WERI-Rb-1 (cell line): Measurements from ENCODE around the gene RNF43.

Source experiments
- DNase-seq: peaks from one replicate; pipeline ENCODE4 v3.0.0-alpha.2; 2020
- H3K27ac ChIP-seq: fragments of 250-450 bp; sonication (Bioruptor Pico); 2 replicates; pipeline ENCODE4 v1.5.1; 2020; ENCODE audit warnings: mild to moderate bottlenecking, moderate library complexity
- H3K27me3 ChIP-seq: fragments of 250-450 bp; sonication (Bioruptor Pico); 2 replicates; pipeline ENCODE4 v1.5.1; 2021; ENCODE audit warnings: mild to moderate bottlenecking, low read depth, moderate library complexity; ENCODE audit not compliant: insufficient read depth, severe bottlenecking
- H3K36me3 ChIP-seq: fragments of 250-450 bp; sonication (Bioruptor Pico); 2 replicates; pipeline ENCODE4 v1.5.1; 2020; ENCODE audit warnings: mild to moderate bottlenecking, moderate library complexity
- H3K4me3 ChIP-seq: 2 replicates; pipeline ENCODE4 v1.5.1; 2011; ENCODE audit warnings: low read depth, mild to moderate bottlenecking, control low read depth, low read length
- H3K9me3 ChIP-seq: fragments of 250-450 bp; sonication (Bioruptor Pico); 2 replicates; pipeline ENCODE4 v1.5.1; 2021; ENCODE audit warnings: mild to moderate bottlenecking, moderate library complexity; ENCODE audit not compliant: severe bottlenecking
- CTCF ChIP-seq: IDR thresholded peaks from 2 replicates; pipeline ENCODE4 v1.5.1; 2011; ENCODE audit warnings: low read depth, mild to moderate bottlenecking, control low read depth, inconsistent platforms, low read length

RNF43 gene

DNA sequence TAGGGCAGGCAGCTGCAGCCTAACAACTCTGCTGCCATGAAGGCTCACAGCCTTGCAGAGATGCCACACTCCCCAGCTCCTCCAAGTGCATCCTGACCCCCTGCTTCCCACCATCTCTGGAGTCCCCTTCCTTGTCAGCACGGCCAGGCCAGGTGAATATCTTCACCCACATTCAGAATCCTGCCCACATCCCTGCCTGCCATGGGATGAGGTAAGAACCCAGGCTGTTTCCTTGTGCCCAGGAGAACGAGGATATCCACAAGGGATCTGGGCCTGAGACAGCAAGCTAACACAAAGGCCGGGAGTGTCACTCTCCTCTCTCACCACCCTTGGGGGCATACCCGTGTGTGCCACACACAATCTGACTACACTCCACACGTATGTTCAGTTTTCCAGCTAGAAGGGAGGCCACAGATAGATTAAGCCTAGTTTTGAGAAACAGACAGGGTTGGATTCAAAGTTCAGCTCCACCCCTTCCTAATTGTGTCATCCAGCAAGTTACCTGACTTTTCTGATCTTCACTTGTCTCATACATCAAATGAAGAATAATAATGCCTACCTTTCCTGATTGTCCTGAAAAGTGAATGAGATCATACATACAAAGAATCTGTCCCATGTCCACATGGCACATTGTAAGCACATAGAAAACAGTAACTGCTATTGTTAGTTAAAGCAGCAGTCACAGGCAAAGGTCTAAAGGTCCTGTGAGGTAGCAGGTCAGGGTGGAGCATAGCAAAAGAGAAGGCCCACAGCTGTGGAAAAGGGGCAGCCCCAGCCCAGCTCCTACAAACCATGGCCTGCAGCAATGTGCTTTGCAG, 47.9 kb downstream of the RNF43 start:
- Histone ChIP-seq H3K27me3 (no peaks in the 10 kb centered on the region), H3K9me3 (no peaks in the 10 kb centered on the region), H3K4me3 (no peak overlapping the region), H3K36me3 (no peaks in the 10 kb centered on the region), H3K27ac (no peak overlapping the region)
- no peak for DNase-seq
- TF ChIP-seq CTCF: no peak

DNA sequence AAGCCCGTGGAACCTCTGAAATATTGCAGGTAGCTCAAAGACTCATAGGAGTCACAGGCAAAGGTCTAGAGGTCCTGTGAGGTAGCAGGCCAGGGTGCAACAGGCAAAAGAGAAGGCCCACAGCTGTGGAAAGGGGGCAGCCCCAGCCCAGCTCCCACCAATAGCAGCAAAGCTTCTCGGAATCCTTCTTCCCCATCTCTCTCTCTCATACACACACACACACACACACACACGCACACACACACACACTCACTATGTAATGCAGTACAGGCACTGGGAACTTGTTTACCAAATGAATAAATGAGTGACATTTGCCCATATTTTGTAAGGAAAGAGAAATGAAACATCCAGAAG, 48.5 kb downstream of the RNF43 start:
- DNase-seq: no peak
- Histone ChIP-seq H3K9me3 (no peaks in the 10 kb centered on the region), H3K4me3 (no peak overlapping the region), H3K36me3 (no peaks in the 10 kb centered on the region), H3K27me3 (no peaks in the 10 kb centered on the region), H3K27ac (no peak overlapping the region)
- no peak for TF ChIP-seq CTCF
